ENCODE results near the gene HK1. TPM values are rescaled to one million over a fixed set of nuclear protein-coding genes. Genes with fewer than 3 reads are reported as not detected.

HK1 gene
- total and polyA plus RNA-seq, 2 of the 4 experiments (the other 2 are of a cell fraction): 53.7 to 90.5 TPM

- in situ Hi-C loops (cut with MboI; ENCODE audit: low sequenced_read_pairs): no loop called here
- no peak overlapping the region for H3K4ac ChIP-seq (ENCODE audit: low read depth, low read length)
- H4K8ac ChIP-seq (ENCODE audit: low read depth in 2 of 2, low read length in 2 of 2): no peak overlapping the region
- H4K20me1 ChIP-seq (ENCODE audit: insufficient read depth, low read length): no peaks in the 10 kb centered on the region
- H2BK120ac ChIP-seq (ENCODE audit: low read depth, low read length): no peak overlapping the region
- ChIA-PET CTCF (no interaction called here), POLR2A (ENCODE audit: unreplicated experiment) (no interaction called here)
- no peak overlapping the region for H2BK5ac ChIP-seq (ENCODE audit: low read depth, low read length, poor library complexity, severe bottlenecking)
- peaks cover 20% of the 10 kb centered on the region for H3K27me3 ChIP-seq (ENCODE audit: control insufficient read depth, insufficient read depth, low read length)
- no peak overlapping the region for H2BK20ac ChIP-seq (ENCODE audit: low read depth, low read length)
- TF ChIP-seq POLR2A (IDR thresholded peaks at IDR 0.05; ENCODE audit: low read depth, low read length): no peak
- TF ChIP-seq CHD1 (IDR thresholded peaks at IDR 0.05; ENCODE audit: low read depth, low read length): no peak
- TF ChIP-seq ELK1 (IDR thresholded peaks at IDR 0.05; ENCODE audit: borderline replicate concordance, low read depth, low read length): no peak
- TF ChIP-seq USF2 (IDR thresholded peaks at IDR 0.05; ENCODE audit: low read depth, low read length): no peak
- TF ChIP-seq, protein P1, sequence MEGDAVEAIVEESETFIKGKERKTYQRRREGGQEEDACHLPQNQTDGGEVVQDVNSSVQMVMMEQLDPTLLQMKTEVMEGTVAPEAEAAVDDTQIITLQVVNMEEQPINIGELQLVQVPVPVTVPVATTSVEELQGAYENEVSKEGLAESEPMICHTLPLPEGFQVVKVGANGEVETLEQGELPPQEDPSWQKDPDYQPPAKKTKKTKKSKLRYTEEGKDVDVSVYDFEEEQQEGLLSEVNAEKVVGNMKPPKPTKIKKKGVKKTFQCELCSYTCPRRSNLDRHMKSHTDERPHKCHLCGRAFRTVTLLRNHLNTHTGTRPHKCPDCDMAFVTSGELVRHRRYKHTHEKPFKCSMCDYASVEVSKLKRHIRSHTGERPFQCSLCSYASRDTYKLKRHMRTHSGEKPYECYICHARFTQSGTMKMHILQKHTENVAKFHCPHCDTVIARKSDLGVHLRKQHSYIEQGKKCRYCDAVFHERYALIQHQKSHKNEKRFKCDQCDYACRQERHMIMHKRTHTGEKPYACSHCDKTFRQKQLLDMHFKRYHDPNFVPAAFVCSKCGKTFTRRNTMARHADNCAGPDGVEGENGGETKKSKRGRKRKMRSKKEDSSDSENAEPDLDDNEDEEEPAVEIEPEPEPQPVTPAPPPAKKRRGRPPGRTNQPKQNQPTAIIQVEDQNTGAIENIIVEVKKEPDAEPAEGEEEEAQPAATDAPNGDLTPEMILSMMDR (conservative IDR thresholded peaks at IDR 0.05; ENCODE audit: low read depth, low read length): no peak
- no peak for TF ChIP-seq SMC3 (IDR thresholded peaks at IDR 0.05; ENCODE audit: low read depth, low read length)
- no peak for TF ChIP-seq BHLHE40 (IDR thresholded peaks at IDR 0.05; ENCODE audit: low read depth, low read length)
- no peak for TF ChIP-seq FOS (IDR thresholded peaks at IDR 0.05; ENCODE audit: low read depth, low read length)
- TF ChIP-seq CEBPB (IDR thresholded peaks at IDR 0.05; ENCODE audit: low read depth, low read length): no peak
- no peak for TF ChIP-seq MAFK (IDR thresholded peaks at IDR 0.05; ENCODE audit: low read depth, low read length)
- no peak for TF ChIP-seq RFX5 (IDR thresholded peaks at IDR 0.05; ENCODE audit: low read depth, low read length)
- DNase-seq (no peak), ATAC-seq (ENCODE audit: low read depth) (no peak)
- no peak overlapping the region for H4K91ac ChIP-seq (ENCODE audit: insufficient read depth, low read depth, low read length)
- H2AK9ac ChIP-seq (replicated peaks; ENCODE audit: low read depth, low read length, poor library complexity): no peak overlapping the region
- no peak overlapping the region for H3K4me3 ChIP-seq (ENCODE audit: insufficient read depth, low read depth, low read length)
- no peak overlapping the region for H3K56ac ChIP-seq (ENCODE audit: extremely low read depth, insufficient read depth, low read length)
- dilution Hi-C loops (cut with HindIII; ENCODE audit: low sequenced_read_pairs, unreplicated experiment): no loop called here
- H4K5ac ChIP-seq (ENCODE audit: low read depth, low read length): no peak overlapping the region
- no peaks in the 10 kb centered on the region for H3K9me1 ChIP-seq (ENCODE audit: insufficient read depth, low read length)
- H3K18ac ChIP-seq (ENCODE audit: low read depth, low read length): no peak overlapping the region
- H3K9me3 ChIP-seq (ENCODE audit: control insufficient read depth, insufficient read depth, low read length): no peaks in the 10 kb centered on the region
- H3K36me3 ChIP-seq (ENCODE audit: control insufficient read depth, insufficient read depth, low read length): no peaks in the 10 kb centered on the region
- H3K9ac ChIP-seq (ENCODE audit: low read depth, low read length): no peak overlapping the region
- H3K4me2 ChIP-seq (ENCODE audit: low read depth, low read length): no peak overlapping the region
- no peak overlapping the region for H3K23ac ChIP-seq (ENCODE audit: low read depth, low read length)
- no TSS peak for BruUV-seq (replicated peaks)
- H3K27ac ChIP-seq (ENCODE audit: insufficient read depth, low read length): no peak overlapping the region
- no peaks in the 10 kb centered on the region for H3K4me1 ChIP-seq (ENCODE audit: control insufficient read depth, insufficient read depth, low read length)
- no peak overlapping the region for H2BK15ac ChIP-seq (ENCODE audit: low read depth, low read length)
- H2AFZ ChIP-seq (replicated peaks; ENCODE audit: low read length, poor library complexity): no peak overlapping the region
- intact Hi-C loops (cut with micrococcal nuclease): no loop called here
- no peaks in the 10 kb centered on the region for H3K79me1 ChIP-seq (ENCODE audit: low read depth in 1 of 2, low read length in 2 of 2)
- no peak overlapping the region for H3K14ac ChIP-seq (replicated peaks; ENCODE audit: low read depth, low read length)
- no peak overlapping the region for H2AK5ac ChIP-seq (ENCODE audit: low read depth, low read length)
- WGBS, 2 experiments (ENCODE audit: extremely low coverage in 2 of 2, insufficient read length in 1 of 2): 68% methylated on average over 6 of the region's 24 CpGs; no CpG with 5 or more reads in 1 of the 2 experiments
Measured at GRCh38 chr10:69248117-69248730, 30.1 kb upstream of the HK1 start.
